Activated naive CD8-positive, alpha-beta T cell treated with anti-CD3 and anti-CD28 coated beads, Interleukin-2, amount 50 U/mL, for 16 hours (primary cell): ENCODE data around the gene EMC9.

Experiments used
- DNase-seq: peaks from one replicate; pipeline ENCODE4 v3.0.0-alpha.2; 2020; ENCODE audit warnings: low read depth, low spot score

Gene EMC9

GRCh38 chr14:24177041-24177825 lies 35.8 kb upstream of the EMC9 start:
- no peak for DNase-seq

DNA sequence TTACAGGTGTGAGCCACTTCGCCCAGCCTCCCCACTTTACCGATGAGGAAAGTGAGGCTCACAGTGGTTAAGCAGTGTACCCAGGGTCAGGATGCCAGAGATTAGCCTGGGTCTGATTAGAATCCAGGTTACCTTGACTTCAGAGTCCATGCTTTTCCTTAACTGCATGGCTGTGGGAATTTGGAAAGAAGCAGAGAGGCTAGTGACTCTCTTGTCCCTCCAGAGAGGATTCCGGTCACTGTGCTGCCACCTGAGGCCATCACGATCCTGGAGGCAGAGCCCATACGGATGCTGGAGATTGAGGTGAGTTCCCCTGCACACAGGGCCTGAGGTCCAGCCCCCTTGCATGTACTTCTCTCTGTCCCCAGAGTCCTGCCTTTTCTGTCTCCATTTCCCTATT lies 35.2 kb upstream of the EMC9 start:
- no peak for DNase-seq

- DNase-seq: no peak
Measured at GRCh38 chr14:24172871-24173281, 31.5 kb upstream of the EMC9 start.

DNA sequence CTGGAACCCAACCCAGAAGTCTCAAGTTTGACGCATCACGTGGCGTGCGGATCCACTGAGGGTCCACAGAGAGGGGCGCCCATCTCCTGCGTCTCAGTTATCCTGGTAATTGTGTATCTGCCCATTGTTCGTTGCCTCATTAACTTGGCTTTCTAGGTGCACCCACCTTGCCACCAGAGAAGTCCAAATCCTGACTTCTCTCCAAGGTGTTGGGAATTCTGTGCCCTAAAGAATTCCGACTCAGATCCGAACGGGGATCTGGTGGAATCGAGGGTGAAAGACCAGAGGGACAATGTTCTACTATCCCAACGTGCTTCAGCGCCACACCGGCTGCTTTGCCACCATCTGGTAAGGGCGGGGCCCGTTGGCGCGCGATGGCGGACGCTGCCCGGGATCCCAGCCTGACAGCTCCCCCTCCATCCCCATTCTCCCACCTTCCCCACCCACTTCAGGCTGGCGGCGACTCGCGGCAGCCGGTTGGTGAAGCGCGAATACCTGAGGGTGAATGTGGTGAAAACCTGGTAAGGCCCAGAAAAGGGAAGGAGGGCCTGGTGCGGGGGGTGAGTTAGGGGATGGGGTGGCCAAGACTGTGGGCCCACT lies 31.0 kb upstream of the EMC9 start:
- no peak for DNase-seq

GRCh38 chr14:24171422-24172260 lies 30.2 kb upstream of the EMC9 start, which contains the start of gene REC8:
Gene REC8 (plus strand): TSS chr14:24172080. CDS start chr14:24172553, 473 bp downstream.
- DNase-seq: peak; percentile 43

GRCh38 chr14:24167469-24168114 lies 26.2 kb upstream of the EMC9 start:
- no peak for DNase-seq

GRCh38 chr14:24165785-24166184 lies 24.4 kb upstream of the EMC9 start:
- DNase-seq: no peak

DNA sequence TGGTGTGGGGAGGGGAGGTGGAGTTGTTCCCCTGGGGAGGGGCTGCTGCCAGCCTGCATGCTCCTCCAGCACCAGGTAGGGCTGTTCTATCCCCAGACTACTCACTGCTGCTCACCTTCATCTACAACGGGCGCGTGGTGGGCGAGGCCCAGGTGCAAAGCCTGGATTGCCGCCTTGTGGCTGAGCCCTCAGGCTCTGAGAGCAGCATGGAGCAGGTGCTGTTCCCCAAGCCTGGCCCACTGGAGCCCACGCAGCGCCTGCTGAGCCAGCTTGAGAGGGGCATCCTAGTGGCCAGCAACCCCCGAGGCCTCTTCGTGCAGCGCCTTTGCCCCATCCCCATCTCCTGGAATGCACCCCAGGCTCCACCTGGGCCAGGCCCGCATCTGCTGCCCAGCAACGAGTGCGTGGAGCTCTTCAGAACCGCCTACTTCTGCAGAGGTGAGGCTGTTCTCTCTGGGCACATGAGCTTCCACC lies 23.2 kb upstream of the EMC9 start:
- DNase-seq: no peak

DNA sequence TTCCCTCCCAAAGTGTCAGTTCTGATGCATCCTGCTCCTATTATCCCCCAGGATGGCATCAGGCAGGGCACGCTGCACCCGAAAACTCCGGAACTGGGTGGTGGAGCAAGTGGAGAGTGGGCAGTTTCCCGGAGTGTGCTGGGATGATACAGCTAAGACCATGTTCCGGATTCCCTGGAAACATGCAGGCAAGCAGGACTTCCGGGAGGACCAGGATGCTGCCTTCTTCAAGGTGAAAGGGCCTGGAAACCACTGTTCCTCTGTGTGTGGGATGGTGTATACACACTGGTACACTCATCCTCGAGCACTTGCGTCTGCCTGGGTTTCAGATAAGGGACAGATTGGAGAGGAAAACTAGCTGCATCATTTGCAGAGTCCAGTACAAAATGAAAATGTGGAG lies 20.7 kb upstream of the EMC9 start:
- no peak for DNase-seq

DNA sequence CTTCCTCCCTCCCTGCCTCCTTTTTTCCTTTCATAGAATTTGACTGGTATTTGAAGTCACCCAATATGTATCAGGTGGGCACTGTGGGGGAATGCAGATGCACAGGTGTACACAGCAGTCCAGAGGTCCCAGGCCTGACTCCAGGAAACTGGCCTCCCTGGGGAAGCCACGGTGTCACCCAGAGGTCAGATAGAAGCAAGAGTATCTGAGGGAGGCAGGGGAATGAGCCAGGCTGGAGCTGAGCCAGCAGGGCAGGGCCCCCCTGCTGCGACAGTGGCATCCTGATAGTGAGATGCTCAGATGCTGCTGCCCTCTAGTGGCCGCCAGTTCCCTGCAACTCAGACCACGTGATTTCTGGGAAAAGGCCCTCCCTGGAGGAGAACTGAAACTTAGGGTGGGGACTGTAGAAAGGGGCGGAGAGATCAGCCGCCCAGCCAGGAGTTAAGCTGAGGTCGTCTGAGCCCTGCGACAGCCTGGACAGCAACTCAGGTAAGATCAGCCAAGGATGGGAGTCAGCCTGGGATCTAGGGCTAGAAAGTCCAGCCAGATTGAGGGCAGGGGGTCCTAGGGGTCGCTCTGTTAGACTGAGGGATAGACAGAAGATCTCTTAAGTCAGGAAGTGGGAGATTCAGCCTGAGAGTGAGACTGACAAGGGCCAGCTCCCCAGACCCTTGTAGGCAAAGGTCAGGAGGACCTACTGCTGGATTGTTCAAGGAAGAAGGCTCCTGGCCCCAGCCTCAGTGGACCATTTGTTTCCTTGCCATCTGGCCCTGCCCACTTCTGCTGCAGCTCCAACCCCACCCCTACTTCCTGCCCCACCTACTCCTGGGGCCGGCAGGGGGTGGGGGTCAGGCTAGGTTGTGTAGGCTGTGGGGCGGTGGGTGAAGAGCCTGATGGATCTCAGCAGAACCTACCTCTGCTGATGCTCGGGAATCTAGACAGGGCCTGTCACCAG lies 19.7 kb upstream of the EMC9 start, which contains the start of gene IRF9:
TSS of gene IRF9 (plus strand) at position 416 of the 955 bp plus-strand sequence. CDS start 880 bp downstream, outside the sequence.
- DNase-seq: peak; percentile 95

DNA sequence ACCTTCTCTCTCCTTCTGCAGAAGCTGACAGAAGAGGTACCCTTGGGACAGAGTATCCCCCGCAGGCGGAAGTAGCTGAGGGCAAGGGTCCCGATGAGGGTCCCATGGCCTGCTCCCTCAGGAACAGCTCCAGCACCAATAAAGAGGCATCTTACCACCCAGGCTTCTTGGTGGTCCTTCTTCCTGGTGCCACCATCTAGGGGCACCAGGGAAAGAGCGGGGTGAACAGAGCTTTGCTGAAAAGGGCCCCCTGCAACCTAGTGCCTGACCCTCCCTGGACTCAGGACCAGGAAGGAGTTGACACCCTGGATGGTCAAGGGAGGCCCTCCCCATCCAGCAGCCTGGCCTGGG lies 19.1 kb upstream of the EMC9 start:
- no peak for DNase-seq

DNA sequence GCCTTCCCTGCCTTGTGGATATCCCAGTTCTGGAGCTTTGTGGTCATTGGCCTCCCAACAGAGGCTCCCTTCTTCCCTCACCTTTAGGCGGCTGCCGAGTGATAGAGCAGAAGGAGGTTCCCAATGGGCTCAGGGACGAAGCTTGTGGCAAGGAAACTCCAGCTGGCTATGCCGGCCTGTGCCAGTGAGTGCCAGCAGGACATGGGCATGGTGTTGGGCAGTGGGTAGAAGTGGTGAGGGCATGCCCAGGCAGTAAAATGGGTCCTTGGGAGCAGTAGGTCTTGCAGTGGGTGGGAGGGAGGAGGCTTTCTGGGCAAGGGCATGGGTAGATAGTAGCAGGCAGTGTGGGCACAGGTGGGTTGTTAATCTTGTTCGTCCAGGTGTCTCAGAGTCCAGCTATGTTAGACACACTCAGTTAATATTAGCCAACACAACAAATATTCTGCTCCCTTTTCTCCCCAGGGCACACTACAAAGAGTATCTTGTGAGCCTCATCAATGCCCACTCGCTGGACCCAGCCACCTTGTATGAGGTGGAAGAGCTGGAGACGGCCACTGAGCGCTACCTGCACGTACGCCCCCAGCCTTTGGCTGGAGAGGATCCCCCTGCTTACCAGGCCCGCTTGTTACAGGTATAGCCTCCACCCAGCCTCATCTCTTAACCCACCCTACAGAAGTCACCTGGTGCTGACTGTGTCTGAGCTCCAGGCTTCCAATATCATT lies 18.5 kb upstream of the EMC9 start:
- DNase-seq: no peak

GRCh38 chr14:24157331-24157730 lies 15.9 kb upstream of the EMC9 start:
- DNase-seq: no peak

- DNase-seq: no peak
Measured at GRCh38 chr14:24156840-24157239, 15.4 kb upstream of the EMC9 start.

DNA sequence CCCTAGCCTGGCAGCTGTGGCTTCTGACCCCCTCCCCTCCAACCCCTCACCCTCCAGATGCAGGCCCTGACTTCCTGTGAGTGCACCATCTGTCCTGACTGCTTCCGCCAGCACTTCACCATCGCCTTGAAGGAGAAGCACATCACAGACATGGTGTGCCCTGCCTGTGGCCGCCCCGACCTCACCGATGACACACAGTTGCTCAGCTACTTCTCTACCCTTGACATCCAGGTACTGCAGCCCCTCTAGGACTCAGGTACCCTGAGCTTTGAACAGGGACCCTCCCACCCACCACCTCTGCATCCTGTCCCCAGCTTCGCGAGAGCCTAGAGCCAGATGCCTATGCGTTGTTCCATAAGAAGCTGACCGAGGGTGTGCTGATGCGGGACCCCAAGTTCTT lies 13.7 kb upstream of the EMC9 start:
- DNase-seq: no peak

- no peak for DNase-seq
Measured at GRCh38 chr14:24151404-24152080, 10.2 kb upstream of the EMC9 start.

DNA sequence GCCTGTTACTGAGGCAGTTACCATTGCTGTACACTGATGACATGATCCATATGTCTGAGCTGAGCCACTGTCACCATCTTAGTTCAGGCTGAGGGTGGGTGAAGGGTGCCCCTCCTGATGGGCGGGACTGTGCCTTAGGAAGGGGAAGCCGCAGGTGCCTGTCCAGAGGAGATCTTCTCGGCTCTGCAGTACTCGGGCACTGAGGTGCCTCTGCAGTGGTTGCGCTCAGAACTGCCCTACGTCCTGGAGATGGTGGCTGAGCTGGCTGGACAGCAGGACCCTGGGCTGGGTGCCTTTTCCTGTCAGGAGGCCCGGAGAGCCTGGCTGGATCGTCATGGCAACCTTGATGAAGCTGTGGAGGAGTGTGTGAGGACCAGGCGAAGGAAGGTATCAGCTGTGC lies 9.6 kb upstream of the EMC9 start:
- DNase-seq: no peak

DNA sequence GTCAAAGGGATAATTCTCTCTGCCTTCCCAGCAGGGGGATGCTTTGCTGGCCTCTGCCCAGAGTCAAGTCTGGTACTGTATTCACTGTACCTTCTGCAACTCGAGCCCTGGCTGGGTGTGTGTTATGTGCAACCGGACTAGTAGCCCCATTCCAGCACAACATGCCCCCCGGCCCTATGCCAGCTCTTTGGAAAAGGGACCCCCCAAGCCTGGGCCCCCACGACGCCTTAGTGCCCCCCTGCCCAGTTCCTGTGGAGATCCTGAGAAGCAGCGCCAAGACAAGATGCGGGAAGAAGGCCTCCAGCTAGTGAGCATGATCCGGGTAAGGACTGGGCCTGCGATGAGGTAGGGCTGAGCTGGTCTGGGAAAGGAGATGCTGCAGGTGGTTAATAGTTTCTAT lies 9.2 kb upstream of the EMC9 start:
- DNase-seq: no peak

DNA sequence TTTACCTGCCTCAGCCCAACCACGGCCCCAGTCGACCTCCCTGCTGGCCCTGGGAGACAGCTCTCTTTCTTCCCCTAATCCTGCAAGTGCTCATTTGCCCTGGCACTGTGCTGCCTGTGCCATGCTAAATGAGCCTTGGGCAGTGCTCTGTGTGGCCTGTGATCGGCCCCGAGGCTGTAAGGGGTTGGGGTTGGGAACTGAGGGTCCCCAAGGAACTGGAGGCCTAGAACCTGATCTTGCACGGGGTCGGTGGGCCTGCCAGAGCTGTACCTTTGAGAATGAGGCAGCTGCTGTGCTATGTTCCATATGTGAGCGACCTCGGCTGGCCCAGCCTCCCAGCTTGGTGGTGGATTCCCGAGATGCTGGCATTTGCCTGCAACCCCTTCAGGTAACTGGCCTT lies 8.7 kb upstream of the EMC9 start:
- no peak for DNase-seq
